IgD-negative memory B cell (primary cell): ENCODE data around the gene DIP2A. TPM values are rescaled to one million over a fixed set of nuclear protein-coding genes. Genes with fewer than 3 reads are reported as not detected.

ENCODE experiments used
- H3K27ac Mint-ChIP-seq, 3 donors: one replicate each; pipeline ENCODE4 v1.8.0; 2020 to 2022; ENCODE audit warnings: mild to moderate bottlenecking in 3 of 3, mixed read lengths in 3 of 3, moderate library complexity in 1 of 3
- H3K27me3 Mint-ChIP-seq: one replicate; pipeline ENCODE4 v1.8.0; 2021; ENCODE audit warnings: mixed read lengths
- H3K36me3 Mint-ChIP-seq: one replicate; pipeline ENCODE4 v1.8.0; 2020; ENCODE audit warnings: mild to moderate bottlenecking, mixed read lengths
- H3K4me1 Mint-ChIP-seq, 3 donors: one replicate each; pipeline ENCODE4 v1.8.0; 2020 to 2022; ENCODE audit warnings: mixed read lengths in 3 of 3, mild to moderate bottlenecking in 1 of 3
- H3K4me3 Mint-ChIP-seq, 4 donors: one replicate each; pipeline ENCODE4 v1.8.0; 2020 to 2022; ENCODE audit warnings: mild to moderate bottlenecking in 4 of 4, mixed read lengths in 4 of 4, moderate library complexity in 3 of 4
- H3K9me3 Mint-ChIP-seq, 3 donors: one replicate each; pipeline ENCODE4 v1.8.0; 2020 to 2021; ENCODE audit warnings: mixed read lengths in 3 of 3, mild to moderate bottlenecking in 1 of 3
- polyA plus RNA-seq: library from polyadenylated mRNA; unstranded; fragments of 300-500 nt; fragmentation: Illumina TruSeq; gene quantifications from one replicate; pipeline ENCODE4 v1.2.3, GENCODE V29; 2021

DIP2A gene
- polyA plus RNA-seq, 1 donor from 2014 or later, result 7.6 TPM

DNA sequence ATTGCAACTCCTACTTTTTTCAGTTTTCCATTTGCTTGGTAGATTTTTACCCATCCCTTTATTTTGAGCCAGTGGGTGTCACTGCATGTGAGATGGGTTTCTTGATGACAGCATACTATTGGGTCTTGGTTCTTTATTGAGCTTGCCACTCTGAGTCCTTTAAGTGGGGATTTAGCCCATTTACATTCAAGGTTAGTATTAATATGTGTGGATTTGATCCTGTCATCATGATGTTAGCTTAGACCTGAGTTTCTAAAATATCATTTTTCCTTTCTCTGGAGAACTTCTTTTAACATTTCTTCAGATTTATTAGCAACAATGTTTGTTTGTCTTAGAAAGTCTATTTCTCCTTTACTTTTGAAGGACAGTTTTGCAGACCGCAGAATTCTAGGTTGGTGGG, 158.0 kb downstream of the DIP2A start:
- H3K4me1 Mint-ChIP-seq, result peaks cover 0 to 1% (median 0%) of the 10 kb centered on the region in 3 donors
- H3K27ac Mint-ChIP-seq, result no peak overlapping the region

GRCh38 chr21:46617267-46618051, 158.8 kb downstream of the DIP2A start:
- Mint-ChIP-seq H3K4me1 (peaks cover 0 to 3% (median 1%) of the 10 kb centered on the region in 3 donors), H3K9me3 (peaks cover 1 to 5% (median 5%) of the 10 kb centered on the region in 3 donors), H3K27ac (no peak overlapping the region), H3K4me3 (no peak overlapping the region), H3K36me3 (no peaks in the 10 kb centered on the region), H3K27me3 (peaks cover 12% of the 10 kb centered on the region)

More for the DNA sequence above, 158.0 kb downstream of the DIP2A start:
- Mint-ChIP-seq H3K9me3 (peaks cover 1 to 8% (median 5%) of the 10 kb centered on the region in 3 donors), H3K4me3 (no peak overlapping the region), H3K27me3 (peaks cover 12% of the 10 kb centered on the region), H3K36me3 (no peaks in the 10 kb centered on the region)

DNA sequence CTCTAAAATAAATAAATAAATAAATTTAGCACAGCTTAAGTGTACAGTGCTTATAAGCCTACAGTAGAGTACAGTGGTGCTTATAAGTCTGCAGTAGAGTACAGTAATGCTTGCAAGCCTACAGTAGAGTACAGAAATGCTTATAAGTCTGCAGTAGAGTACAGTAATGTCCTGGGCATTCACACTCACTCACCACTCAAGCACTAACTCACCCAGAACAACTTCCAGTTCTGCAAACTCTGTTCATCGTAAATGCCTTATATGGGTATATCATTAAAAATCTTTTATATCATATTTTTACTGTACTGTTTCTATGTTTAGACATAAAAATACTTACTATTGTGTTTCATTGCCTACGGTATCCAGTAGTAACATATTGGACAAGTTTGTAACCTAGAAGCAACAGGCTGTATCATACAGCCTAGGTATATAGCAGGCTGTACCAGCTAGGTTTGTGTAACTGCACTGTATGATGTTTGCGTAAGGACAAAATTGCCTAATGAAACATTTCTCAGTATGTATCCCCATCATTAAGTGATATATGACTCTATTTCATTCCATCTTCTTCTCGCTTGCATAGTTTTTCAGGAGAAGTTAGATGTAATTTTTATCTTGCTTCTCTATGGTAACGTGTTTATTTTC, 160.2 kb downstream of the DIP2A start:
- peaks cover 0 to 5% (median 1%) of the 10 kb centered on the region in 3 donors for H3K4me1 Mint-ChIP-seq
- H3K27ac Mint-ChIP-seq, result no peak overlapping the region
- no peak overlapping the region for H3K4me3 Mint-ChIP-seq

More for the DNA sequence above, 160.2 kb downstream of the DIP2A start:
- peaks cover 0 to 2% (median 1%) of the 10 kb centered on the region in 3 donors for H3K9me3 Mint-ChIP-seq
- H3K36me3 Mint-ChIP-seq, result no peaks in the 10 kb centered on the region
- peaks cover 12% of the 10 kb centered on the region for H3K27me3 Mint-ChIP-seq

Other genes with a start within 250 kb of the DIP2A start
- 13.5 TPM for gene LSS, start 230.1 kb upstream of the DIP2A start, polyA plus RNA-seq
- gene MCM3AP, start 173.3 kb upstream of the DIP2A start, polyA plus RNA-seq, result 48.5 TPM
- gene YBEY, start 172.5 kb upstream of the DIP2A start, polyA plus RNA-seq, result 33.8 TPM
- 1.3 TPM for gene C21orf58, start 135.0 kb upstream of the DIP2A start, polyA plus RNA-seq
- gene PCNT, start 134.7 kb upstream of the DIP2A start, polyA plus RNA-seq, result 22.4 TPM
- 4.2 TPM for gene S100B, start 146.2 kb downstream of the DIP2A start, polyA plus RNA-seq
- gene PRMT2, start 176.8 kb downstream of the DIP2A start, polyA plus RNA-seq, result 108 TPM